ENCODE data around the gene TMA7B.
"Not testable (repeated sequence)": the region's sequence is repeated elsewhere in the genome, so short reads cannot be mapped to it uniquely, and the experiment has no call there.

TMA7B gene

DNA sequence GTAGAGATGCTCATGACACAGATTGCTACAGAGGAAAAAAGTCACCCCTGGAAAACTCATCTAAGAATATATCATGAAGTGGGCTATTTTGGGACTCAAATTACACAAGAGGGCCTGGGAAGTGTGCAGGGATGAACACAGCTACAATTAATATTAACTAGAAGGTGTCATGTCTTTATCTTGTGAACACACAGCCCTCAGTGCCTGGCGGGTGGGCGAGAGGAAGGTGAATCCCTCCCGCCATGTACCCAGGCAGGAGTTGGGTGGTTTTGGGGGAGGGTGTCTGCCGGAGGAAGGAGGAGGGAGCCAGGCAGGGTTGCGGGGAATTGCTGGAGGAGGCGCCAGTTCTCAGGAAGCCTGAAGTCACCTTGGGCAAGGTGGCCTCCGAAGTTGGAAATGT, 29.4 kb downstream of the TMA7B start:
- Histone ChIP-seq H3K4me3 (ENCODE audit: severe bottlenecking) (no peak overlapping the region), H3K27ac (ENCODE audit: poor library complexity, severe bottlenecking) (no peak overlapping the region), H3K9me3 (ENCODE audit: severe bottlenecking) (no peaks in the 10 kb centered on the region), H3K36me3 (ENCODE audit: low read depth) (no peaks in the 10 kb centered on the region), H3K27me3 (ENCODE audit: insufficient read depth, poor library complexity, severe bottlenecking) (peaks cover 3% of the 10 kb centered on the region), H3K4me1 (ENCODE audit: insufficient read depth, poor library complexity, severe bottlenecking) (no peaks in the 10 kb centered on the region)
- DNase-seq (ENCODE audit: low spot score) (no peak), ATAC-seq (ENCODE audit: low read depth) (no peak)
- TF ChIP-seq, protein P1, sequence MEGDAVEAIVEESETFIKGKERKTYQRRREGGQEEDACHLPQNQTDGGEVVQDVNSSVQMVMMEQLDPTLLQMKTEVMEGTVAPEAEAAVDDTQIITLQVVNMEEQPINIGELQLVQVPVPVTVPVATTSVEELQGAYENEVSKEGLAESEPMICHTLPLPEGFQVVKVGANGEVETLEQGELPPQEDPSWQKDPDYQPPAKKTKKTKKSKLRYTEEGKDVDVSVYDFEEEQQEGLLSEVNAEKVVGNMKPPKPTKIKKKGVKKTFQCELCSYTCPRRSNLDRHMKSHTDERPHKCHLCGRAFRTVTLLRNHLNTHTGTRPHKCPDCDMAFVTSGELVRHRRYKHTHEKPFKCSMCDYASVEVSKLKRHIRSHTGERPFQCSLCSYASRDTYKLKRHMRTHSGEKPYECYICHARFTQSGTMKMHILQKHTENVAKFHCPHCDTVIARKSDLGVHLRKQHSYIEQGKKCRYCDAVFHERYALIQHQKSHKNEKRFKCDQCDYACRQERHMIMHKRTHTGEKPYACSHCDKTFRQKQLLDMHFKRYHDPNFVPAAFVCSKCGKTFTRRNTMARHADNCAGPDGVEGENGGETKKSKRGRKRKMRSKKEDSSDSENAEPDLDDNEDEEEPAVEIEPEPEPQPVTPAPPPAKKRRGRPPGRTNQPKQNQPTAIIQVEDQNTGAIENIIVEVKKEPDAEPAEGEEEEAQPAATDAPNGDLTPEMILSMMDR (IDR thresholded peaks at IDR 0.05; ENCODE audit: poor library complexity, severe bottlenecking), result no peak

- H3K27ac ChIP-seq (ENCODE audit: poor library complexity, severe bottlenecking), result no peak overlapping the region
- H3K27me3 ChIP-seq (ENCODE audit: insufficient read depth, poor library complexity, severe bottlenecking), result peaks cover 3% of the 10 kb centered on the region
- no peaks in the 10 kb centered on the region for H3K4me1 ChIP-seq (ENCODE audit: insufficient read depth, poor library complexity, severe bottlenecking)
- H3K4me3 ChIP-seq (ENCODE audit: severe bottlenecking), result no peak overlapping the region
- DNase-seq (ENCODE audit: low spot score) (no peak), ATAC-seq (ENCODE audit: low read depth) (no peak)
- H3K36me3 ChIP-seq (ENCODE audit: low read depth), result no peaks in the 10 kb centered on the region
- H3K9me3 ChIP-seq (ENCODE audit: severe bottlenecking), result no peaks in the 10 kb centered on the region
- TF ChIP-seq, protein P1 (IDR thresholded peaks at IDR 0.05; ENCODE audit: poor library complexity, severe bottlenecking), result no peak
Observed at GRCh38 chr22:39990686-39991085, 30.5 kb downstream of the TMA7B start.

DNA sequence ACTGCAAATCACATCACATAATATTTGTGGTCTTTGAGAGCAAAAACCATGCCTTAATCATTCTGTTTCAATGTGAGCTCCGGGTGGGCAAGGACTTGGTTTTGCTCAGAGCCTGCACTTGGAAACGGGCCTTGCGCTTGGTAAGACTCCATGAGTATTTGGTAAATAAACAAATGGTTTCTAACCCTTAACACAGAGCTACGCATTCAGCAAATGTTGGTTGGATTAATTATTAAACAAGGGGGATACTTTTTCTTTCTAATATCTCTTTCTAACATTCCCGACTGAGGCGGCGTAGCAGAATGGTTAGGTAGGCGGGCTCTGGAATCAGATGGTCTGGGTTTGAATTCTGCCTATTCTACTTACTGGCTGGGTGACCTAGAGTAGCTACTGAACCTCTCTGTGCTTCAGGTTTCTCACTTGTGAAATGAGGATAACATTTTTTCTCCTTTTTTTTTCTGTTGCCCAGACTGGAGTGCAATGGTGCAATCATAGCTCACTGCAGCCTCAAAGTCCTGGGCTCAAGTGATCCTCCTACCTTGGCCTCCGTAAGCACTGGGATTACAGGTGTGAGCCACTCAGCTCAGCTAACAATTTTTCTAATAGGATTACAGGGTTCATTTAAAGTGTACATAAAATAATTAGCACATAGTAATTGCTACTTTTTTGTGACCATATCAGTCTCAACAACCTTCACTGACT, 31.1 kb downstream of the TMA7B start:
- TF ChIP-seq, protein P1 (IDR thresholded peaks at IDR 0.05; ENCODE audit: poor library complexity, severe bottlenecking), result no peak
- H3K4me1 ChIP-seq (ENCODE audit: insufficient read depth, poor library complexity, severe bottlenecking), result peaks cover under 1% of the 10 kb centered on the region
- ATAC-seq (ENCODE audit: low read depth), result no peak
- H3K36me3 ChIP-seq (ENCODE audit: low read depth), result no peaks in the 10 kb centered on the region
- DNase-seq (ENCODE audit: low spot score), result no peak
- H3K9me3 ChIP-seq (ENCODE audit: severe bottlenecking), result no peaks in the 10 kb centered on the region
- no peak overlapping the region for H3K4me3 ChIP-seq (ENCODE audit: severe bottlenecking)
- peaks cover 3% of the 10 kb centered on the region for H3K27me3 ChIP-seq (ENCODE audit: insufficient read depth, poor library complexity, severe bottlenecking)
- H3K27ac ChIP-seq (ENCODE audit: poor library complexity, severe bottlenecking), result no peak overlapping the region

GRCh38 chr22:39992088-39992826, 32.1 kb downstream of the TMA7B start:
- DNase-seq (ENCODE audit: low spot score), result no peak
- no peaks in the 10 kb centered on the region for H3K9me3 ChIP-seq (ENCODE audit: severe bottlenecking)
- ATAC-seq (ENCODE audit: low read depth), result no peak
- no peak overlapping the region for H3K27ac ChIP-seq (ENCODE audit: poor library complexity, severe bottlenecking)
- H3K27me3 ChIP-seq (ENCODE audit: insufficient read depth, poor library complexity, severe bottlenecking), result peaks cover 3% of the 10 kb centered on the region
- TF ChIP-seq, protein P1 (IDR thresholded peaks at IDR 0.05; ENCODE audit: poor library complexity, severe bottlenecking), result no peak
- no peak overlapping the region for H3K4me3 ChIP-seq (ENCODE audit: severe bottlenecking)
- H3K36me3 ChIP-seq (ENCODE audit: low read depth), result no peaks in the 10 kb centered on the region
- H3K4me1 ChIP-seq (ENCODE audit: insufficient read depth, poor library complexity, severe bottlenecking), result peaks cover 10% of the 10 kb centered on the region

GRCh38 chr22:39992894-39993293, 32.7 kb downstream of the TMA7B start:
- not testable (repeated sequence) for DNase-seq (ENCODE audit: low spot score); H3K9me3 ChIP-seq (ENCODE audit: severe bottlenecking); ATAC-seq (ENCODE audit: low read depth); H3K36me3 ChIP-seq (ENCODE audit: low read depth); H3K27ac ChIP-seq (ENCODE audit: poor library complexity, severe bottlenecking); H3K4me3 ChIP-seq (ENCODE audit: severe bottlenecking); H3K27me3 ChIP-seq (ENCODE audit: insufficient read depth, poor library complexity, severe bottlenecking)
- H3K4me1 ChIP-seq (ENCODE audit: insufficient read depth, poor library complexity, severe bottlenecking), result peaks cover 17% of the 10 kb centered on the region
